Measurements from ENCODE around the gene PTPRM.
A peak's percentile ranks its signal among the peaks of the same experiment; 100 is the strongest.

Gene PTPRM

GRCh38 chr18:7902399-7902839, 335.3 kb downstream of the PTPRM start:
- DNase-seq = no peak

GRCh38 chr18:7904529-7904928, 337.4 kb downstream of the PTPRM start:
- DNase-seq = no peak

- no peak for DNase-seq
Observed at GRCh38 chr18:7908681-7909299, 341.7 kb downstream of the PTPRM start.

- no peak for DNase-seq
Observed at GRCh38 chr18:7914834-7915670, 347.9 kb downstream of the PTPRM start.

GRCh38 chr18:7918701-7919100, 351.6 kb downstream of the PTPRM start:
- DNase-seq = no peak

GRCh38 chr18:7919565-7919964, 352.4 kb downstream of the PTPRM start:
- no peak for DNase-seq

- DNase-seq = no peak
Observed at GRCh38 chr18:7921938-7922587, 354.9 kb downstream of the PTPRM start.

GRCh38 chr18:7923105-7923504, 356.0 kb downstream of the PTPRM start:
- DNase-seq = no peak

- no peak for DNase-seq
Observed at GRCh38 chr18:7924616-7925015, 357.5 kb downstream of the PTPRM start.

- DNase-seq = no peak
Observed at GRCh38 chr18:7926526-7926925, 359.4 kb downstream of the PTPRM start.

- no peak for DNase-seq
Observed at GRCh38 chr18:7927119-7927518, 360.0 kb downstream of the PTPRM start.

GRCh38 chr18:7931763-7932162, 364.6 kb downstream of the PTPRM start:
- DNase-seq = no peak

GRCh38 chr18:7937268-7937667, 370.2 kb downstream of the PTPRM start:
- DNase-seq = no peak

- no peak for DNase-seq
Observed at GRCh38 chr18:7939521-7939920, 372.4 kb downstream of the PTPRM start.

- DNase-seq = no peak
Observed at GRCh38 chr18:7940379-7940778, 373.3 kb downstream of the PTPRM start.

GRCh38 chr18:7940971-7941370, 373.9 kb downstream of the PTPRM start:
- no peak for DNase-seq

GRCh38 chr18:7941533-7941932, 374.4 kb downstream of the PTPRM start:
- DNase-seq = no peak

GRCh38 chr18:7945882-7946281, 378.8 kb downstream of the PTPRM start:
- no peak for DNase-seq

- DNase-seq = peak in 1 of 2 donors; percentile 59
Observed at GRCh38 chr18:7946734-7947377, 379.7 kb downstream of the PTPRM start.

GRCh38 chr18:7950380-7951136, 383.4 kb downstream of the PTPRM start:
- DNase-seq = peak in 1 of 2 donors; percentile 28

GRCh38 chr18:7953095-7953958, 386.2 kb downstream of the PTPRM start:
- DNase-seq = no peak

- no peak for DNase-seq
Observed at GRCh38 chr18:7954238-7954637, 387.1 kb downstream of the PTPRM start.

Data from CD4-positive, alpha-beta T cell treated with Interferon alpha-2 for 1 hour (primary cell).